ENCODE data around the gene SLC2A13.

DNA sequence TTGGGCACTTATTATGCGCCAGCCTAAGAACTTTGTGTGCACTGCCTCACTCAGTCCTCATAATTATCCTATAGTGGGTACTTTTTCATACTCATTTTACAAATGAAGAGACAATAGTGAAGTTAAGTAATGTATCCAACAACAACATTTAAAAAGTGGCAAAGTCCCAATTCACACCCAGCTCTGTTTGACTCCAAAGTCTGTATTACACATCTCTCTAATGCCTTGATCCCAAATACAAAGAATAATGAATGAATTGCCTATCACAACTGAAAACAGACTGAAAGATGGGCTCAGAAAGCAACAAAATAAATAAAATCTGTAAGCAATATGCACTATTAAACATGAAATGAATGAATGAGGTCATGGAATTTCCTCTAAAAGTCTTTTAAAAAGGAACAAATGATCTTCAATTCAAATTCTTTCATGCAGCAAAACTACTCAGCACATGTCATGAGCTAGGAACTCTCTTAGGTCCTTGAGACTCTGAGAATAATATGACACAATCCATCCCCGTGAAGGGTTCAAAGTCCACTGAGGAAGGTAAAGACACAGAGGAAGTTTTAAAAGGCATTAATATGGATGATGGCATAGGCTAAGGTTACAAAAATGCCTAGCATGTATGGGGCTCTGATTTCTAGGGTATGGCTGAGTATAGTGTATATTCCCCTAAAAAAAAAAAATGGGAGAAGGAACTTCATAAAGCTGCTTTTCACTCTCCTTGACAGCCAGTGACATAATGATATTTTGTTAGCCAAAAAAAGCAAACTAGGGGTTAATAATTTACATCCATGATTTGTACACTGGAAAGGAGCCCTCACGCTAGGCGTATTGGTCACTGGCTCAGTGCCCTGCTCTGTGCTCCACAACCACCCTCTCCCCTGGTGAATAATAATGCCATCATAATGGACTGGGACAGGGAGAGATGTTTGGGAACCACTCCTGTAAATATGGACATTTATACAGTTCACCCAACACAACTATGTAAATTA is 103.4 kb downstream of the SLC2A13 start:
- TF ChIP-seq, protein P1, sequence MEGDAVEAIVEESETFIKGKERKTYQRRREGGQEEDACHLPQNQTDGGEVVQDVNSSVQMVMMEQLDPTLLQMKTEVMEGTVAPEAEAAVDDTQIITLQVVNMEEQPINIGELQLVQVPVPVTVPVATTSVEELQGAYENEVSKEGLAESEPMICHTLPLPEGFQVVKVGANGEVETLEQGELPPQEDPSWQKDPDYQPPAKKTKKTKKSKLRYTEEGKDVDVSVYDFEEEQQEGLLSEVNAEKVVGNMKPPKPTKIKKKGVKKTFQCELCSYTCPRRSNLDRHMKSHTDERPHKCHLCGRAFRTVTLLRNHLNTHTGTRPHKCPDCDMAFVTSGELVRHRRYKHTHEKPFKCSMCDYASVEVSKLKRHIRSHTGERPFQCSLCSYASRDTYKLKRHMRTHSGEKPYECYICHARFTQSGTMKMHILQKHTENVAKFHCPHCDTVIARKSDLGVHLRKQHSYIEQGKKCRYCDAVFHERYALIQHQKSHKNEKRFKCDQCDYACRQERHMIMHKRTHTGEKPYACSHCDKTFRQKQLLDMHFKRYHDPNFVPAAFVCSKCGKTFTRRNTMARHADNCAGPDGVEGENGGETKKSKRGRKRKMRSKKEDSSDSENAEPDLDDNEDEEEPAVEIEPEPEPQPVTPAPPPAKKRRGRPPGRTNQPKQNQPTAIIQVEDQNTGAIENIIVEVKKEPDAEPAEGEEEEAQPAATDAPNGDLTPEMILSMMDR (conservative IDR thresholded peaks at IDR 0.05), result no peak
- TF ChIP-seq EZH2 (IDR thresholded peaks at IDR 0.05; ENCODE audit: low read depth), result no peak
